GM12892 (cell line): ENCODE data around the gene CXorf49B. TPM values are rescaled to one million over a fixed set of nuclear protein-coding genes. Genes with fewer than 3 reads are reported as not detected.
"Not testable (repeated sequence)": the region's sequence is repeated elsewhere in the genome, so short reads cannot be mapped to it uniquely, and the experiment has no call there.

Experiments
- DNase-seq: peaks from one replicate; pipeline ENCODE4 v3.0.0; 2011; ENCODE audit not compliant: insufficient read length
- FAIRE-seq: peaks from 2 replicates; lab custom pipeline; 2011; peaks lifted over from hg19 to GRCh38; lab: Jason Lieb, UNC
- polyA plus RNA-seq: library from polyadenylated mRNA; unstranded; fragments of >200 nt; gene quantifications from one replicate; pipeline ENCODE4 v1.2.1, GENCODE V29; 2012; ENCODE audit warnings: missing spikeins, inconsistent platforms; ENCODE audit not compliant: missing spikeins

CXorf49B gene
- polyA plus RNA-seq: not detected

DNA sequence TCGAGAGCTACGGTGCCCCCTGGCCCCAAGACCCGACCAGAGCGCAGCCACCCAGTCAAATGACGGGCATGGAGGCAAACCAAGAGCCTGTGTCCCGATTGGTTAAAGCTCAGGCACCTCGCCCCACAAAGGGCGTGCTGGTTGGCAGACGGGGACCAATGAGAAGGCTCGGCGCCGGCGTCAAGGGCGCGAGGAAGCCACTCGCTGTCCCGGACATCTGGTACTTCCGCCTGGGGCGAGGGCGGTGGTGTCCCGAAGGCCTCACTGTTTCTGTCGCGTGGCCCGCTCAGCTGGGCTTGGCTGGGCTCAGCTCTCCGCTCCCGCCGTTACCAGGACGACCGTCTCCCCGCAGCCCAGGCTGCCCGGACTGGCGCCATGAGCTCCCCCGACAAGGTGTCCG, at the start of gene CXorf49B:
Gene CXorf49B (plus strand): TSS at position 301 of the 400 bp plus-strand sequence. CDS start 75 bp downstream, at position 376.
- peak; percentile 40 for FAIRE-seq
- not testable (repeated sequence) for DNase-seq

DNA sequence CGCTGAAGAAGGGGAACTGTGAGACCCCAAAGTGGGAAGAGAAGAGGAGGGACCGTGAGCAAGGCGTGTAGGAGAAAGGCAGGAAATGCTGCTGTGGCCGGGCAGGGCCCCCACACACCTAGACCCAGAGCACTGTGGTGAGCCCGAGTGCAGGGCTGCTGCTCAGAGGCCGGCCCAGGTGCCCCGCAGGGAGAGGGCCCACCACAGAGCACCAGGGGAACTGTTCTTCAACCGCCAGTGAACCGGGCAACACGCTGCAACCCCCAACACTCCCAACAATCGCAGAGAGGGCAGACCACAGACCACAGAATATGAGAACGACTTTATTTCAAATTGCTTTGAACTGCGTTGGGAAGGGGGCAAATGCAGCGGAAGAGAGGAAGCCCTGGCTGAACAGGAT, 49.1 kb upstream of the CXorf49B start:
- not testable (repeated sequence) for DNase-seq, FAIRE-seq

DNA sequence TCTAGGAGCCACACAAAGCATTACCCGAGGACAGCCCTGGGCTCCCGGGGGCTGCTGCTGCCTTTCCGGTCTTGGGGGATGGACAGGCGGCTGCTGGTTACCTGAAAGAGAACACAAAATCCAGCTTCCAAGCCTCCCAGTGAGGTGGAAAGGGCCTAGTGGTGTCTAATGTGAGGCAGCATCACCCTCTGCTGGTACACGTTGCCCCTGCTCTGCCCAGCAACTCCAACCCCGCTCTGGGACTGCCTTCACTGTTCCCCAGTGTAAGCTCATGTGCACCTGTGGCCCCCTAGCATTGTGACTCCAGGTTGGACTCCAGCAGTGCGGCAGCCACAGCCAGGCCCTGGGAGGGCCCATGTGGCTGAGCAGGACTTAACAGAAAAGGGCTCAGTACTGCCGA, 47.6 kb upstream of the CXorf49B start:
- peak; percentile 33 for FAIRE-seq
- DNase-seq: not testable (repeated sequence)

DNA sequence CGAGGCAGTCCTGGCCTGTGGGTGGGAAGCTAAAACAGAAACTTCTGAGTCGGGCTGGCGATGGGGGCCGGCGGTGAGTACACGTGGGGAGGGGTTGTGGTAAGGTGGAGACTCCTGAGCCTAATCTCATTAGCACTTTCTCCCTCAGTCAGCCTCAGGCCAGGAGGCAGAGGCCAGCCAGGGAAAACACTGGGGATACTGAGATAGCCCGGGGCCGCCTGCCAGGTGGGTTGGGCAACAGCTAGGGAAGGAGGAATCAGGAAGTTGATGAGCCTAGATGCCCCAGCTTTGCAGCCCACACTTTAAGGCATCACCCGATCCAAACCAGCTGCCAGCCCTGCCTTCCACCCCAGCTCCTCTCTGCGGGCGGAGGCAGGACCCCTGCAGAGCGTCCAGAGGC, 46.8 kb upstream of the CXorf49B start:
- not testable (repeated sequence) for DNase-seq, FAIRE-seq

DNA sequence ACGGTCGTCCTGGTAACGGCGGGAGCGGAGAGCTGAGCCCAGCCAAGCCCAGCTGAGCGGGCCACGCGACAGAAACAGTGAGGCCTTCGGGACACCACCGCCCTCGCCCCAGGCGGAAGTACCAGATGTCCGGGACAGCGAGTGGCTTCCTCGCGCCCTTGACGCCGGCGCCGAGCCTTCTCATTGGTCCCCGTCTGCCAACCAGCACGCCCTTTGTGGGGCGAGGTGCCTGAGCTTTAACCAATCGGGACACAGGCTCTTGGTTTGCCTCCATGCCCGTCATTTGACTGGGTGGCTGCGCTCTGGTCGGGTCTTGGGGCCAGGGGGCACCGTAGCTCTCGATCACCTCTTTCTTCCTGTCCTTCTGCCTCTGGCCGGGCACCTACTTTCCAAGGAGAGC, 45.0 kb upstream of the CXorf49B start, which contains the start of gene CXorf49:
Gene CXorf49 (minus strand): TSS at position 101 of the 400 bp plus-strand sequence. CDS start 134 bp downstream, outside the sequence.
- not testable (repeated sequence) for DNase-seq, FAIRE-seq

DNA sequence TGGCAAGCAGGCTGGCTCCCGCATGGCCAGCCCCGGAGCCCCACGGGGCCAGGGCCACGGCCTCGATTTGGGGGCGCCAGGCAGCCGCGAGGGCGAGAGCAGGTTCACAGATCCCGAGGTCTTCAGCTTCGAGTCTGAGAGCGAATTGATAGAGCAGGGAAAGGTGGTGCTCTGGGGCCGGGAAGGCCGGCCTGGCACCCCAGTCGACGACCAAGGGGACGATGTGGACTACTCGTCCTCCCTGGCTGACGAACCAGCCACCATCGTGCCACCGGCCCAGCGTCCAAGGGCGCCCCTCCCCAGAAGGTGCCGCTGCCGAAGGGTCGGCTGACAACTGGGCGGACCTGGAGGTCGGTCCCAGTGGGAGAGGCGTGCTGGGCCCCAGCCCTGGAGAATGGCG, 44.0 kb upstream of the CXorf49B start:
- not testable (repeated sequence) for DNase-seq, FAIRE-seq

DNA sequence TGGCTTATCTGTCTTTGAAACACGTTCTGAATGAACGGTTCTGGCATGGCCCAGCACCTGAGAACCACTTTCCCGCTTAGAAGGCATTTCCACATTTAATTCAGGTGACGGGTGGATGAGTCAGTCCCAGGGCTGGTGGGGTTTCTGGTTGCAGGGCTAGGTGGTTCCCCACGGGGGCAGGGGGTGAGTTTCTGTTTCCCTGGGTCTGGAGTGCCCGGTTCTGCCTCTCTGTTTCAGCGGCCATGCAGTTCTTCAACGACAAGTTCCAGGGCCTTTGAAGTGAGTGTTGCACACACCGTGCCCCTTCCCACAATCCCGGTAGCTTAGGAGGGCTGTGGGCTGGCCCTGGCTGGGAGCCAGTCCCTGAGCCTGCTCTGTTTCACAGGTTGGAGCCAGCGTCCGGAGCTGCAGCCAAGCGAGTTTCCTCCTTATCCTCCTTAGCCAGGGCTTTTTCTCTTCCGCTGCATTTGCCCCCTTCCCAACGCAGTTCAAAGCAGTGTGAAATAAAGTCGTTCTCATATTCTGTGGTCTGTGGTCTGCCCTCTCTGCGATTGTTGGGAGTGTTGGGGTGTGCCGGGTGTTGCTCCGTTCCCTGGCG, 42.8 kb upstream of the CXorf49B start:
- FAIRE-seq, DNase-seq: not testable (repeated sequence)

DNA sequence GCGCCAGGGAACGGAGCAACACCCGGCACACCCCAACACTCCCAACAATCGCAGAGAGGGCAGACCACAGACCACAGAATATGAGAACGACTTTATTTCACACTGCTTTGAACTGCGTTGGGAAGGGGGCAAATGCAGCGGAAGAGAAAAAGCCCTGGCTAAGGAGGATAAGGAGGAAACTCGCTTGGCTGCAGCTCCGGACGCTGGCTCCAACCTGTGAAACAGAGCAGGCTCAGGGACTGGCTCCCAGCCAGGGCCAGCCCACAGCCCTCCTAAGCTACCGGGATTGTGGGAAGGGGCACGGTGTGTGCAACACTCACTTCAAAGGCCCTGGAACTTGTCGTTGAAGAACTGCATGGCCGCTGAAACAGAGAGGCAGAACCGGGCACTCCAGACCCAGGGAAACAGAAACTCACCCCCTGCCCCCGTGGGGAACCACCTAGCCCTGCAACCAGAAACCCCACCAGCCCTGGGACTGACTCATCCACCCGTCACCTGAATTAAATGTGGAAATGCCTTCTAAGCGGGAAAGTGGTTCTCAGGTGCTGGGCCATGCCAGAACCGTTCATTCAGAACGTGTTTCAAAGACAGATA, 2.4 kb upstream of the CXorf49B start:
- FAIRE-seq: peak; percentile 36
- not testable (repeated sequence) for DNase-seq

DNA sequence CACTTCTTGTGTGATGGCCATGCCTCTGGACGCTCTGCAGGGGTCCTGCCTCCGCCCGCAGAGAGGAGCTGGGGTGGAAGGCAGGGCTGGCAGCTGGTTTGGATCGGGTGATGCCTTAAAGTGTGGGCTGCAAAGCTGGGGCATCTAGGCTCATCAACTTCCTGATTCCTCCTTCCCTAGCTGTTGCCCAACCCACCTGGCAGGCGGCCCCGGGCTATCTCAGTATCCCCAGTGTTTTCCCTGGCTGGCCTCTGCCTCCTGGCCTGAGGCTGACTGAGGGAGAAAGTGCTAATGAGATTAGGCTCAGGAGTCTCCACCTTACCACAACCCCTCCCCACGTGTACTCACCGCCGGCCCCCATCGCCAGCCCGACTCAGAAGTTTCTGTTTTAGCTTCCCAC, 1.7 kb downstream of the CXorf49B start:
- DNase-seq, FAIRE-seq: not testable (repeated sequence)

DNA sequence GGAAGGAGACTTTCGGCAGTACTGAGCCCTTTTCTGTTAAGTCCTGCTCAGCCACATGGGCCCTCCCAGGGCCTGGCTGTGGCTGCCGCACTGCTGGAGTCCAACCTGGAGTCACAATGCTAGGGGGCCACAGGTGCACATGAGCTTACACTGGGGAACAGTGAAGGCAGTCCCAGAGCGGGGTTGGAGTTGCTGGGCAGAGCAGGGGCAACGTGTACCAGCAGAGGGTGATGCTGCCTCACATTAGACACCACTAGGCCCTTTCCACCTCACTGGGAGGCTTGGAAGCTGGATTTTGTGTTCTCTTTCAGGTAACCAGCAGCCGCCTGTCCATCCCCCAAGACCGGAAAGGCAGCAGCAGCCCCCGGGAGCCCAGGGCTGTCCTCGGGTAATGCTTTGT, 2.5 kb downstream of the CXorf49B start:
- not testable (repeated sequence) for DNase-seq, FAIRE-seq

DNA sequence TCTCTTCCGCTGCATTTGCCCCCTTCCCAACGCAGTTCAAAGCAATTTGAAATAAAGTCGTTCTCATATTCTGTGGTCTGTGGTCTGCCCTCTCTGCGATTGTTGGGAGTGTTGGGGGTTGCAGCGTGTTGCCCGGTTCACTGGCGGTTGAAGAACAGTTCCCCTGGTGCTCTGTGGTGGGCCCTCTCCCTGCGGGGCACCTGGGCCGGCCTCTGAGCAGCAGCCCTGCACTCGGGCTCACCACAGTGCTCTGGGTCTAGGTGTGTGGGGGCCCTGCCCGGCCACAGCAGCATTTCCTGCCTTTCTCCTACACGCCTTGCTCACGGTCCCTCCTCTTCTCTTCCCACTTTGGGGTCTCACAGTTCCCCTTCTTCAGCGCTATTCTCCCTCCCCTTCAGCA, 4.0 kb downstream of the CXorf49B start:
- FAIRE-seq, DNase-seq: not testable (repeated sequence)

DNA sequence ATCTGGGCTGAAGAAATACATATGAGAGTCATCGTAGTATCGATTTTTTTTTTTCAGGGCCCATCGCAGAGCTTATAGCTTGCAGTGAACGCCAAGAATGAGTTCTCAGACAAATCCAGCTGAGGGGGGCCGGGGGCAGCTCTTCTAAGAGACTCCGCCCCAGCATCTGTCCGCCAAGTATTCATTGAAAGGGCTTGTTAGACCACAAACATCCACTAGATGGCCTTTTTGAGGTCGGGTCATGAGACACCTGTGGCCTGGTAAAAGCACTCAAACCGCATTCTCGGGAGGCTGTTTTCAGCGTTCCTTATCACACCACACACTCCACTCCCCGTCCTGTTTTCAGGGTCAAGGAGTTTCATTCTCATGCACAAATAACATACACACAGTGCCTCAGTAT, 15.2 kb downstream of the CXorf49B start:
- FAIRE-seq, DNase-seq: not testable (repeated sequence)

DNA sequence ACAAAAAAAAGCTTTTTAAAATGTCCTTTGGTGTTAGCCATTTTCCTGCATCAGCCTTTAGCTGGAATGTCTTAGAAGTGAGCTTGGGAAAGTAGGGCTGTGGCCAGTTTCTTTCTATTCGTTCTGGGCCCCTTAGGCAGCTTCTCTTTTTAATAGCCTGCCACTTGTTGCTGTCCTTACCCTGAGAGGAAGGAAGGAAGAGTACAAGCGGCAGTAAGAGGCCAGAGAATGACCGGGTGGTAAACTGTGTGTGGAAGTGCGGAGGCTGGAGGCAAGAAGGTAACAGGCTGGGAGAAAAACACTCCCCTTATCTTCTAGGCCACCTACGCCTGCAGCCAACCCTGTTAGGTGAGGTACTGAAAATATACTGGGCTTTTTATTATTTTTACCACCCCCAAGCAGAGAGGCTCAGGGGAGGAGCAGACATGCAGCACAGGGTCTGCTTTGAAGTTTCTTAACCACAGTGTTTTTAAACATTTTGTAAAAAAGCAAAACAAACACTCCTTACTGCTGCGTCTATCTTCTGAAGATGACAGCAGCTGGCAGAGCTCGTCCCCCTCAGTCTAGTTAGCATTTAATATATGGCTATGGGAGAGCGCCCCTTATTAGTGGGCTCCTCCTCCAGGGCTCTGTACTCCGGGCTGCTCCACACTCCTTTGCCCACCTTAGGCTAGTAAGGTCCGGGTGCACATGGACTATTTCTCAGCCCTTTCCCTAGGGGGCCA, 19.2 kb downstream of the CXorf49B start:
- FAIRE-seq, DNase-seq: not testable (repeated sequence)

DNA sequence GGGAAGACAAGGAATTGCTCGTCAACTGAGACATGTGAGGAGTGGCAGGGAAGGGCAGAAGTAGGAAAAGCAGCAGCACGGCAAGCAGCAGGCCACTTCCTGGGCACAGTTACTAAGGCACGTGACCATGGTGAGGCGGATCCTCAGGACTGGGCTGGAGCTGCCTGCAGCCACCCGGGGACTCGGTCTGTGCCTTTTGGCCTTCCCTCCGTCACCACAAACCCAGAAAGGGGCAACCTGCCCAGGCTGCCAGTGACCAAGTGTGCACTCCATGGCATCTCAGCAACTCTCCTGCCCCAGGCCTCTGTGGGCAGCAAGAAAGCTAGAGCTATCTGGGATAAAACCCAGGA, 19.8 kb downstream of the CXorf49B start:
- not testable (repeated sequence) for DNase-seq, FAIRE-seq

DNA sequence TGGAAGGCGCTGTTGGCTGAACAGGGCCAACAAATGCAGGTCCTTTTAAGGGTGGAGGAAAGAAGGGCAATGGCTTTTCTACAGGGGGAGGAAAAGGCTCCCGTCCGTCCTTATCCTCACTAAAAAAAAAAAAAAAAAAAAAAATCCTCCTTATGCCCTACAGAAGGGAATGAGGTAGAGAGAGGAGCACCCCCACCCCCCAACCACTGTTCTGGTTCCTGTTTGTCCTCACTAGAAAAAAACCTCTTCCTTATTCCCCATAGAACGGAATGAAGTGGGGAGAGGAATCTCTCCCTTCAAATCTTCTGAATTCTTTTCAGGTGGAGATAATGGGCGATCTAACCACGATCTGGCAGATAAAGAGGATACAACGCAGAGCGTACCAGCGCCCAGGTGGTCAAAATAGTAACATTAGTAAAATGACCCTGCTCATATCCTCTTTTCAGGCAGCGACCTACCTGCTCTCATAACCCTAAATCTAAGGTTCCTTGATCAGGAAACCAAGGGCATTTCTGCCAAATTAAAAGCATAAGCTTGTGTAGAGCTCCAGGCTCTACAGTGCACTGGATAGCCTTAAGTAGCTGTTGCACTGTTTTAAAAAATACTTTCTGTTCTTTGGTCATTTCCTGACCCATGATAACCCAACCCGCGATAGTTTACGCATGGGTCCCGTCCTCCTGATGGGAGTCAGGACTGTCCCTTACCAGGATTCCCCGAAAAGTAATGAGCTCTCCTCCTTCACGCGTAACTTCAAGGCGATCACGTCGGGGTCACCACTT, 20.6 kb downstream of the CXorf49B start:
- FAIRE-seq, DNase-seq: not testable (repeated sequence)

DNA sequence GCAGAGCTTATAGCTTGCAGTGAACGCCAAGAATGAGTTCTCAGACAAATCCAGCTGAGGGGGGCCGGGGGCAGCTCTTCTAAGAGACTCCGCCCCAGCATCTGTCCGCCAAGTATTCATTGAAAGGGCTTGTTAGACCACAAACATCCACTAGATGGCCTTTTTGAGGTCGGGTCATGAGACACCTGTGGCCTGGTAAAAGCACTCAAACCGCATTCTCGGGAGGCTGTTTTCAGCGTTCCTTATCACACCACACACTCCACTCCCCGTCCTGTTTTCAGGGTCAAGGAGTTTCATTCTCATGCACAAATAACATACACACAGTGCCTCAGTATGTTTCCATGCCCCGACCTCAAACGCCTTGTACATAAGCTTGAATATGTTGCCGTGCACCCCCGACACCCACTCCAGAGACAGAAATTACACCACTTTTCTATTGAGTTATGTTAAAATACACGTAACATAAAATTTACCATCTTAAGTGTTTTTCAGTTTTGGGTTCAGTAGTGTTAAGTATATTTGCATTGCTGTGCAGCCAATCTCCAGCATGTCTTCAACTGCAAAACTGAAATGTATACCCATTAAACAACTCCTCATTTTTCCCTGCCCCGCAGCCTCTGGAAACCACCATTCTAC, 21.3 kb downstream of the CXorf49B start:
- not testable (repeated sequence) for DNase-seq, FAIRE-seq

DNA sequence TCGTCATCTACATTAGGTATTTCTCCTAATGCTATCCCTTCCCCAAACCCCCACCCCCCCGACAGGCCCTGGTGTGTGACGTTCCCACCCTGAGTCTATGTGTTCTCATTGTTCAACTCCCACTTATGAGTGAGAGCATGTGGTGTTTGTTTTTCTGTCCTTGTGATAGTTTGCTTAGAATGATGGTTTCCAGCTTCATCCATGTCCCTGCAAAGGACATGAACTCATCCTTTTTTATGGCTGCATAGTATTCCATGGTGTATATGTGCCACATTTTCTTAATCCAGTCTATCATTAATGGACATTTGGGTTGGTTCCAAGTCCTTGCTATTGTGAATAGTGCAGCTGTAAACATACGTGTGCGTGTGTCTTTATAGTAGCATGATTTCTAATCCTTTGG, 43.3 kb downstream of the CXorf49B start:
- not testable (repeated sequence) for FAIRE-seq

More for the DNA sequence above, 43.3 kb downstream of the CXorf49B start:
- not testable (repeated sequence) for DNase-seq
